IMR-90 (cell line): ENCODE measurements around the gene SIPA1L3. TPM values are rescaled to one million over a fixed set of nuclear protein-coding genes. Genes with fewer than 3 reads are reported as not detected.

Experiments
- ATAC-seq: fragments of 200-7000 bp; cut with Tn5 transposase; 2 replicates; pipeline ENCODE4 v1.9.1; 2020; ENCODE audit warnings: low read depth, mild to moderate bottlenecking, moderate library complexity
- BruUV-seq: library from RNA; stranded (reverse); fragments of 400-500 nt; replicated peaks from 2 replicates; lab custom pipeline; 2021; lab: Mats Ljungman, UMichigan
- CTCF ChIA-PET: fragments of 300-600 bp; formaldehyde crosslinking; extraction: SDS; loops from one replicate; lab custom pipeline; 2021; ENCODE audit warnings: antibody characterized with exemption; lab: Yijun Ruan, JAX
- POLR2A ChIA-PET: fragments of 300-600 bp; sonication (Branson Sonifier 250); formaldehyde crosslinking; loops from one replicate; lab custom pipeline; 2022; ENCODE audit warnings: antibody characterized with exemption; ENCODE audit not compliant: unreplicated experiment; lab: Charles Lee
- DNase-seq: peaks from one replicate; pipeline ENCODE4 v3.0.0; 2013
- H2AFZ ChIP-seq: replicated peaks from 2 replicates; pipeline ENCODE3; 2013; ENCODE audit warnings: low read length, mild to moderate bottlenecking; ENCODE audit not compliant: poor library complexity
- H2AK5ac ChIP-seq: 2 replicates; pipeline ENCODE4 v1.6.1; 2013; ENCODE audit warnings: low read depth, low read length, inconsistent platforms
- H2AK9ac ChIP-seq: replicated peaks from 2 replicates; pipeline ENCODE3; 2013; ENCODE audit warnings: mild to moderate bottlenecking, low read depth, low read length, moderate library complexity; ENCODE audit not compliant: poor library complexity
- H2BK120ac ChIP-seq: 2 replicates; pipeline ENCODE4 v1.6.1; 2013; ENCODE audit warnings: low read depth, low read length, inconsistent platforms
- H2BK15ac ChIP-seq: 3 replicates; pipeline ENCODE4 v1.6.1; 2013; ENCODE audit warnings: low read depth, low read length, inconsistent platforms
- H2BK20ac ChIP-seq: 2 replicates; pipeline ENCODE4 v1.6.1; 2013; ENCODE audit warnings: low read depth, mild to moderate bottlenecking, inconsistent platforms, low read length, moderate library complexity
- H2BK5ac ChIP-seq: 2 replicates; pipeline ENCODE4 v1.6.1; 2013; ENCODE audit warnings: mild to moderate bottlenecking, low read depth, low read length, inconsistent platforms; ENCODE audit not compliant: poor library complexity, severe bottlenecking
- H3K14ac ChIP-seq: replicated peaks from 2 replicates; pipeline ENCODE4 v1.6.1; 2013; ENCODE audit warnings: low read depth, low read length, inconsistent platforms
- H3K18ac ChIP-seq: 2 replicates; pipeline ENCODE4 v1.6.1; 2013; ENCODE audit warnings: low read depth, low read length, control low read depth
- H3K23ac ChIP-seq: 2 replicates; pipeline ENCODE4 v1.6.1; 2013; ENCODE audit warnings: low read depth, low read length, inconsistent platforms
- H3K27ac ChIP-seq: 2 replicates; pipeline ENCODE4 v1.5.1; 2013; ENCODE audit warnings: mild to moderate bottlenecking, control low read depth, low read length; ENCODE audit not compliant: insufficient read depth
- H3K27me3 ChIP-seq: 2 replicates; pipeline ENCODE4 v1.6.1; 2013; ENCODE audit warnings: low read length; ENCODE audit not compliant: control insufficient read depth, insufficient read depth
- H3K36me3 ChIP-seq: 2 replicates; pipeline ENCODE4 v1.6.1; 2013; ENCODE audit warnings: low read length, mixed read lengths; ENCODE audit not compliant: control insufficient read depth, insufficient read depth
- H3K4ac ChIP-seq: 2 replicates; pipeline ENCODE4 v1.6.1; 2013; ENCODE audit warnings: low read depth, low read length, inconsistent platforms
- H3K4me1 ChIP-seq: 2 replicates; pipeline ENCODE4 v1.6.1; 2013; ENCODE audit warnings: low read length, mixed read lengths; ENCODE audit not compliant: control insufficient read depth, insufficient read depth
- H3K4me2 ChIP-seq: 2 replicates; pipeline ENCODE4 v1.6.1; 2013; ENCODE audit warnings: low read depth, mild to moderate bottlenecking, control low read depth, low read length, moderate library complexity
- H3K4me3 ChIP-seq: 2 replicates; pipeline ENCODE4 v1.5.1; 2013; ENCODE audit warnings: low read depth, mild to moderate bottlenecking, control low read depth, low read length, moderate library complexity; ENCODE audit not compliant: insufficient read depth
- H3K56ac ChIP-seq: 2 replicates; pipeline ENCODE4 v1.6.1; 2013; ENCODE audit warnings: low read length, inconsistent platforms; ENCODE audit not compliant: insufficient read depth; ENCODE audit errors: extremely low read depth
- H3K79me1 ChIP-seq, 2 experiments: 2 replicates each; pipeline ENCODE4 v1.6.1; 2013; ENCODE audit warnings: low read length in 2 of 2, inconsistent platforms in 1 of 2, low read depth in 1 of 2
- H3K9ac ChIP-seq: 2 replicates; pipeline ENCODE4 v1.6.1; 2013; ENCODE audit warnings: low read depth, low read length, control low read depth
- H3K9me1 ChIP-seq: 2 replicates; pipeline ENCODE4 v1.6.1; 2013; ENCODE audit warnings: low read length, inconsistent platforms; ENCODE audit not compliant: insufficient read depth
- H3K9me3 ChIP-seq: 2 replicates; pipeline ENCODE4 v1.6.1; 2013; ENCODE audit warnings: low read length; ENCODE audit not compliant: control insufficient read depth, insufficient read depth
- H4K20me1 ChIP-seq: 2 replicates; pipeline ENCODE4 v1.6.1; 2013; ENCODE audit warnings: low read length, inconsistent platforms; ENCODE audit not compliant: insufficient read depth
- H4K5ac ChIP-seq: 2 replicates; pipeline ENCODE4 v1.6.1; 2013; ENCODE audit warnings: mild to moderate bottlenecking, low read depth, low read length, control low read depth
- H4K8ac ChIP-seq, 2 experiments: 2 replicates each; pipeline ENCODE4 v1.6.1; 2013; ENCODE audit warnings: low read depth in 2 of 2, low read length in 2 of 2, control low read depth in 1 of 2, inconsistent platforms in 1 of 2
- H4K91ac ChIP-seq: 2 replicates; pipeline ENCODE4 v1.6.1; 2013; ENCODE audit warnings: low read depth, low read length, inconsistent platforms; ENCODE audit not compliant: insufficient read depth
- BHLHE40 ChIP-seq: fragments of 150-350 bp; IDR thresholded peaks from 2 replicates; pipeline ENCODE4 v1.6.1; 2016; ENCODE audit warnings: mild to moderate bottlenecking, low read depth, low read length
- CEBPB ChIP-seq: IDR thresholded peaks from 2 replicates; pipeline ENCODE4 v1.6.1; 2012; ENCODE audit warnings: low read depth, low read length, improper control_type of control experiment
- CHD1 ChIP-seq: IDR thresholded peaks from 2 replicates; pipeline ENCODE4 v1.6.1; 2012; ENCODE audit warnings: low read depth, low read length, improper control_type of control experiment
- MAFK ChIP-seq: IDR thresholded peaks from 2 replicates; pipeline ENCODE4 v1.6.1; 2012; ENCODE audit warnings: low read depth, low read length, improper control_type of control experiment
- MAZ ChIP-seq: IDR thresholded peaks from 2 replicates; pipeline ENCODE4 v1.6.1; 2012; ENCODE audit warnings: low read depth, mild to moderate bottlenecking, low read length, improper control_type of control experiment, moderate library complexity, borderline replicate concordance
- NFE2L2 ChIP-seq: fragments of 150-350 bp; IDR thresholded peaks from 2 replicates; pipeline ENCODE4 v1.6.1; 2016; ENCODE audit warnings: low read depth, mild to moderate bottlenecking, low read length
- POLR2A ChIP-seq: IDR thresholded peaks from 2 replicates; pipeline ENCODE4 v1.6.1; 2012; ENCODE audit warnings: mild to moderate bottlenecking, low read depth, low read length
- RAD21 ChIP-seq: IDR thresholded peaks from 2 replicates; pipeline ENCODE4 v1.6.1; 2012; ENCODE audit warnings: low read length, improper control_type of control experiment
- RCOR1 ChIP-seq: IDR thresholded peaks from 2 replicates; pipeline ENCODE4 v1.6.1; 2012; ENCODE audit warnings: mild to moderate bottlenecking, low read length, improper control_type of control experiment; ENCODE audit not compliant: insufficient replicate concordance
- RFX5 ChIP-seq: IDR thresholded peaks from 2 replicates; pipeline ENCODE4 v1.8.0; 2012; ENCODE audit warnings: low read depth, mild to moderate bottlenecking, low read length, moderate library complexity
- SMC3 ChIP-seq: fragments of 150-350 bp; IDR thresholded peaks from 2 replicates; pipeline ENCODE4 v1.6.1; 2016; ENCODE audit warnings: low read depth, mild to moderate bottlenecking, antibody characterized with exemption, low read length, moderate library complexity
- WGBS, 2 experiments: methylation state at CpG; one replicate each; pipeline versions ENCODE4 v1.1.5 to v1.1.7; 2013; ENCODE audit warnings: missing lambda C conversion rate in 2 of 2; ENCODE audit not compliant: insufficient read length in 1 of 2; ENCODE audit errors: extremely low coverage in 2 of 2; 5-methylcytosine and 5-hydroxymethylcytosine counted together
- dilution Hi-C: fragments of 300-500 bp; cut with HindIII; formaldehyde crosslinking; loops from one replicate; pipeline ENCODE4 v1.14.3; 2018; ENCODE audit warnings: low sequenced_read_pairs; ENCODE audit not compliant: unreplicated experiment
- in situ Hi-C: fragments of 300-500 bp; cut with MboI; formaldehyde crosslinking; loops from 3 replicates; pipeline ENCODE4 v1.14.3; 2019; ENCODE audit warnings: low sequenced_read_pairs, inconsistent platforms, mixed read lengths
- intact Hi-C: fragments of 100-400 bp; cut with micrococcal nuclease; formaldehyde crosslinking; loops from 2 replicates; pipeline ENCODE4 v1.10.0; 2022
- polyA plus RNA-seq, 3 experiments: library from polyadenylated mRNA; depleted of rRNA; stranded (reverse); fragments of >200 nt; gene quantifications; 2 replicates each; pipeline ENCODE4 v1.2.3, GENCODE V29; 2012; ENCODE audit warnings: low replicate concordance in 1 of 3
- total RNA-seq: library from RNA; depleted of rRNA; stranded (reverse); fragments of >200 nt; gene quantifications from 2 replicates; pipeline ENCODE4 v1.2.3, GENCODE V29; 2012
- TF ChIP-seq, protein P1 (sequence below): fragments of 150-350 bp; IDR thresholded peaks from 2 replicates; pipeline ENCODE4 v1.6.1; 2017; ENCODE audit warnings: mild to moderate bottlenecking, antibody characterized with exemption, low read length, low read depth
- TF ChIP-seq, protein P2 (sequence below): fragments of 150-350 bp; IDR thresholded peaks from 2 replicates; pipeline ENCODE4 v1.6.1; 2016; ENCODE audit warnings: low read depth, mild to moderate bottlenecking, low read length, moderate library complexity, borderline replicate concordance

SIPA1L3 gene
- total and polyA plus RNA-seq, 2 of the 4 experiments (the other 2 are of a cell fraction), result 4.1 to 9.4 TPM

DNA sequence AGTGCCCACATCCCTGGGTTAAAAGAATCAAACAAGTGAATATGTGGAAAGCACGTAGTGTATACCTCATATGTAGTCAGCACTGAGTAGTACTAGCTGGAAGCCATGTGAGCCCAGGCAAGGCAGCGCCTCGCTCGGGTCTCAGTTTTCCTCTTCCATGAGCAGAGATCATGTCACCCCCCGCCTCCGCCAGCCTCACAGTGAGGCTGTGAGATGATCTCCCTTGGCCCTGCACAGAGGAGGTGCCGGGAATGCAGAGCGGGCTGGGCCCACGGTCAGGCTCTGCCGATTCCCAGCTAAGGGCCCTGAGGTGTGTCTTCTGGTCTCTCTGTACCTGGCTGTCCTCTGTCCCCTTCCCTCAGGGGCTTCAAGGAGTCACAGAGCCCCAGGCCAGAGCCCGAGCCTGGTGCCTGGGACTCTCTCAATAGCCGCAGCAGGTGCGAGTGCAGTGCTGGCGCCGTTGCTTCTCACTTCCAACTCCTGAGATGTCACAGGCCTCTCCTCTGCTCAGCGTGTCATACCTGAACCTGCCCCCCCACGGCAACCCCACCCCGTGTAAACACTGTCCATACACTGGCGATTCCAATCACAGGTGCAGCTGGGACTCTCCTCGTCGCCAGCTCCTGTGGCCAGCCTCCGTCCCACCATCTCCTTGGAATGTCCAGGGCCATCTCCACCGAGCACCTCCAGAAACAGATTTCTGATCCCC lies 290.1 kb downstream of the SIPA1L3 start:
- Histone ChIP-seq H3K79me1 (peaks cover 0 to 9% of the 10 kb centered on the region in 2 experiments; a peak in 1 of 4 replicates), H3K4me1 (no peaks in the 10 kb centered on the region), H4K5ac (no peak overlapping the region), H3K36me3 (peaks cover 18% of the 10 kb centered on the region), H3K27me3 (no peaks in the 10 kb centered on the region), H3K18ac (no peak overlapping the region), H4K91ac (no peak overlapping the region), H3K14ac (no peak overlapping the region), H3K4me3 (no peak overlapping the region), H3K9ac (no peak overlapping the region), H3K27ac (no peak overlapping the region), H3K4ac (no peak overlapping the region), H4K8ac (no peak overlapping the region), H3K9me1 (peaks cover 6% of the 10 kb centered on the region; the same call in 1 of the 2 replicates), H2BK120ac (no peak overlapping the region), H2AFZ (no peak overlapping the region), H2BK5ac (no peak overlapping the region), H2AK5ac (no peak overlapping the region), H3K56ac (no peak overlapping the region), H2BK15ac (no peak overlapping the region), H3K4me2 (no peak overlapping the region), H4K20me1 (no peaks in the 10 kb centered on the region), H2BK20ac (no peak overlapping the region), H2AK9ac (no peak overlapping the region), H3K9me3 (no peaks in the 10 kb centered on the region), H3K23ac (no peak overlapping the region)
- no peak for DNase-seq
- ChIA-PET POLR2A (no interaction called here), CTCF (no interaction called here)
- intact Hi-C loops (no loop called here), dilution Hi-C loops (no loop called here), in situ Hi-C loops (no loop called here)
- WGBS, 2 experiments, result 94% methylated on average over 15 of the region's 23 CpGs; no CpG with 5 or more reads in 1 of the 2 experiments
- BruUV-seq, result no TSS peak
- TF ChIP-seq CHD1 (no peak), MAZ (no peak), SMC3 (no peak), NFE2L2 (no peak), POLR2A (no peak), BHLHE40 (no peak), CEBPB (no peak), RFX5 (no peak), RCOR1 (no peak), MAFK (no peak), RAD21 (no peak)
- TF ChIP-seq, protein P1, sequence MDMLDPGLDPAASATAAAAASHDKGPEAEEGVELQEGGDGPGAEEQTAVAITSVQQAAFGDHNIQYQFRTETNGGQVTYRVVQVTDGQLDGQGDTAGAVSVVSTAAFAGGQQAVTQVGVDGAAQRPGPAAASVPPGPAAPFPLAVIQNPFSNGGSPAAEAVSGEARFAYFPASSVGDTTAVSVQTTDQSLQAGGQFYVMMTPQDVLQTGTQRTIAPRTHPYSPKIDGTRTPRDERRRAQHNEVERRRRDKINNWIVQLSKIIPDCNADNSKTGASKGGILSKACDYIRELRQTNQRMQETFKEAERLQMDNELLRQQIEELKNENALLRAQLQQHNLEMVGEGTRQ, result no peak
- TF ChIP-seq, protein P2, sequence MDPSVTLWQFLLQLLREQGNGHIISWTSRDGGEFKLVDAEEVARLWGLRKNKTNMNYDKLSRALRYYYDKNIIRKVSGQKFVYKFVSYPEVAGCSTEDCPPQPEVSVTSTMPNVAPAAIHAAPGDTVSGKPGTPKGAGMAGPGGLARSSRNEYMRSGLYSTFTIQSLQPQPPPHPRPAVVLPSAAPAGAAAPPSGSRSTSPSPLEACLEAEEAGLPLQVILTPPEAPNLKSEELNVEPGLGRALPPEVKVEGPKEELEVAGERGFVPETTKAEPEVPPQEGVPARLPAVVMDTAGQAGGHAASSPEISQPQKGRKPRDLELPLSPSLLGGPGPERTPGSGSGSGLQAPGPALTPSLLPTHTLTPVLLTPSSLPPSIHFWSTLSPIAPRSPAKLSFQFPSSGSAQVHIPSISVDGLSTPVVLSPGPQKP, result no peak
- no peak for ATAC-seq
